ENCODE measurements around the gene AFG1L.

GRCh38 chr6:108312605-108313004 is 17.8 kb downstream of the AFG1L start:
- TF ChIP-seq CTCF (IDR thresholded peaks at IDR 0.05) (no peak), POLR2A (IDR thresholded peaks at IDR 0.05) (no peak)
